Stomach smooth muscle (tissue), 2 donors: ENCODE results near the gene C2CD2.

ENCODE experiments used
- H3K27ac ChIP-seq: one replicate; pipeline ENCODE4 v1.7.0; 2013; ENCODE audit warnings: mild to moderate bottlenecking, low read length, inconsistent platforms
- H3K27me3 ChIP-seq, 2 donors: one replicate each; pipeline ENCODE4 v1.7.0; 2013; ENCODE audit warnings: low read length in 2 of 2; ENCODE audit not compliant: insufficient read depth in 2 of 2, control insufficient read depth in 1 of 2
- H3K36me3 ChIP-seq, 2 donors: one replicate each; pipeline ENCODE4 v1.7.0; 2013; ENCODE audit warnings: low read length in 2 of 2; ENCODE audit not compliant: control insufficient read depth in 2 of 2, insufficient read depth in 2 of 2
- H3K4me1 ChIP-seq: one replicate; pipeline ENCODE4 v1.7.0; 2013; ENCODE audit warnings: low read length; ENCODE audit not compliant: control insufficient read depth, insufficient read depth
- H3K4me3 ChIP-seq, 2 donors: one replicate each; pipeline ENCODE4 v1.7.0; 2013; ENCODE audit warnings: low read length in 2 of 2
- H3K9ac ChIP-seq, 2 donors: one replicate each; pipeline ENCODE4 v1.7.0; 2013; ENCODE audit warnings: low read length in 2 of 2, mild to moderate bottlenecking in 1 of 2
- H3K9me3 ChIP-seq, 2 donors: one replicate each; pipeline ENCODE4 v1.7.0; 2013; ENCODE audit warnings: low read length in 2 of 2; ENCODE audit not compliant: control insufficient read depth in 2 of 2
- donor health status: healthy.
- donor health status: Pancreatic carcinoma.

The C2CD2 gene

GRCh38 chr21:41923186-41923585 lies 30.6 kb downstream of the C2CD2 start:
- H3K27ac ChIP-seq: no peak overlapping the region

GRCh38 chr21:41921021-41921420 lies 32.8 kb downstream of the C2CD2 start:
- Histone ChIP-seq H3K27ac (no peak overlapping the region), H3K9ac (no peak overlapping the region)

More at GRCh38 chr21:41923186-41923585, 30.6 kb downstream of the C2CD2 start:
- Histone ChIP-seq H3K9ac (no peak overlapping the region), H3K36me3 (peaks cover 5 to 7% of the 10 kb centered on the region in 2 donors), H3K4me3 (no peak overlapping the region), H3K9me3 (no peaks in the 10 kb centered on the region), H3K4me1 (peaks cover 12% of the 10 kb centered on the region), H3K27me3 (no peaks in the 10 kb centered on the region)

GRCh38 chr21:41920476-41920875 lies 33.3 kb downstream of the C2CD2 start:
- no peaks in the 10 kb centered on the region for H3K9me3 ChIP-seq
- H3K4me3 ChIP-seq: no peak overlapping the region
- H3K36me3 ChIP-seq: peaks cover 24 to 28% of the 10 kb centered on the region in 2 donors
- no peak overlapping the region for H3K9ac ChIP-seq
- no peaks in the 10 kb centered on the region for H3K27me3 ChIP-seq
- H3K27ac ChIP-seq: no peak overlapping the region
- H3K4me1 ChIP-seq: peaks cover 7% of the 10 kb centered on the region

More at GRCh38 chr21:41921021-41921420, 32.8 kb downstream of the C2CD2 start:
- peaks cover 21 to 24% of the 10 kb centered on the region in 2 donors for H3K36me3 ChIP-seq
- no peaks in the 10 kb centered on the region for H3K9me3 ChIP-seq
- no peak overlapping the region for H3K4me3 ChIP-seq
- H3K27me3 ChIP-seq: no peaks in the 10 kb centered on the region
- peaks cover 12% of the 10 kb centered on the region for H3K4me1 ChIP-seq

GRCh38 chr21:41919666-41920398 lies 34.0 kb downstream of the C2CD2 start:
- H3K9me3 ChIP-seq: no peaks in the 10 kb centered on the region
- H3K4me1 ChIP-seq: peaks cover 3% of the 10 kb centered on the region
- no peak overlapping the region for H3K27ac ChIP-seq
- no peak overlapping the region for H3K4me3 ChIP-seq
- no peak overlapping the region for H3K9ac ChIP-seq
- no peaks in the 10 kb centered on the region for H3K27me3 ChIP-seq
- peaks cover 27 to 28% of the 10 kb centered on the region in 2 donors for H3K36me3 ChIP-seq

GRCh38 chr21:41918561-41919358 lies 35.1 kb downstream of the C2CD2 start:
- Histone ChIP-seq H3K36me3 (peaks cover 28 to 32% of the 10 kb centered on the region in 2 donors), H3K9me3 (no peaks in the 10 kb centered on the region), H3K9ac (no peak overlapping the region), H3K27ac (no peak overlapping the region), H3K4me3 (no peak overlapping the region), H3K27me3 (no peaks in the 10 kb centered on the region), H3K4me1 (peaks cover 2% of the 10 kb centered on the region)

- H3K36me3 ChIP-seq: peaks cover 37 to 39% of the 10 kb centered on the region in 2 donors
- no peak overlapping the region for H3K9ac ChIP-seq
- H3K27me3 ChIP-seq: no peaks in the 10 kb centered on the region
- no peaks in the 10 kb centered on the region for H3K4me1 ChIP-seq
- no peaks in the 10 kb centered on the region for H3K9me3 ChIP-seq
- no peak overlapping the region for H3K27ac ChIP-seq
- no peak overlapping the region for H3K4me3 ChIP-seq
These were observed 36.3 kb downstream of the C2CD2 start for GRCh38 chr21:41917531-41917930.

- Histone ChIP-seq H3K36me3 (peaks cover 39 to 41% of the 10 kb centered on the region in 2 donors), H3K9me3 (no peaks in the 10 kb centered on the region), H3K27ac (no peak overlapping the region), H3K4me1 (no peaks in the 10 kb centered on the region), H3K4me3 (no peak overlapping the region), H3K9ac (no peak overlapping the region), H3K27me3 (no peaks in the 10 kb centered on the region)
These were observed 36.9 kb downstream of the C2CD2 start for GRCh38 chr21:41916888-41917433.

GRCh38 chr21:41914965-41915364 lies 38.9 kb downstream of the C2CD2 start:
- Histone ChIP-seq H3K27ac (no peak overlapping the region), H3K9ac (no peak overlapping the region), H3K4me3 (no peak overlapping the region), H3K4me1 (no peaks in the 10 kb centered on the region), H3K27me3 (no peaks in the 10 kb centered on the region), H3K36me3 (peaks cover 48 to 49% of the 10 kb centered on the region in 2 donors), H3K9me3 (no peaks in the 10 kb centered on the region)

GRCh38 chr21:41914358-41914757 lies 39.5 kb downstream of the C2CD2 start:
- Histone ChIP-seq H3K4me1 (no peaks in the 10 kb centered on the region), H3K36me3 (peaks cover 48 to 53% of the 10 kb centered on the region in 2 donors), H3K4me3 (no peak overlapping the region), H3K27ac (no peak overlapping the region), H3K27me3 (no peaks in the 10 kb centered on the region), H3K9me3 (no peaks in the 10 kb centered on the region), H3K9ac (no peak overlapping the region)

- no peak overlapping the region for H3K4me3 ChIP-seq
- H3K27me3 ChIP-seq: no peaks in the 10 kb centered on the region
- no peak overlapping the region for H3K9ac ChIP-seq
- no peak overlapping the region for H3K27ac ChIP-seq
- no peaks in the 10 kb centered on the region for H3K9me3 ChIP-seq
- H3K4me1 ChIP-seq: no peaks in the 10 kb centered on the region
- H3K36me3 ChIP-seq: peaks cover 42 to 55% of the 10 kb centered on the region in 2 donors
These were observed 40.6 kb downstream of the C2CD2 start for GRCh38 chr21:41913230-41913629.
